CD4-positive, alpha-beta T cell treated with Interleukin-12 subunit alpha and Interleukin-12 subunit beta, for 1 hour (primary cell): Measurements from ENCODE around the gene ACVR1B.

ENCODE experiments used
- DNase-seq: peaks from one replicate; pipeline ENCODE4 v3.0.0-alpha.2; 2020

The ACVR1B gene

GRCh38 chr12:51951199-51951842 is at the start of gene ACVR1B:
Gene ACVR1B, plus strand, starts transcription at chr12:51951699. Its CDS starts 45 bp downstream, at chr12:51951744.
- peak; percentile 93 for DNase-seq

DNA sequence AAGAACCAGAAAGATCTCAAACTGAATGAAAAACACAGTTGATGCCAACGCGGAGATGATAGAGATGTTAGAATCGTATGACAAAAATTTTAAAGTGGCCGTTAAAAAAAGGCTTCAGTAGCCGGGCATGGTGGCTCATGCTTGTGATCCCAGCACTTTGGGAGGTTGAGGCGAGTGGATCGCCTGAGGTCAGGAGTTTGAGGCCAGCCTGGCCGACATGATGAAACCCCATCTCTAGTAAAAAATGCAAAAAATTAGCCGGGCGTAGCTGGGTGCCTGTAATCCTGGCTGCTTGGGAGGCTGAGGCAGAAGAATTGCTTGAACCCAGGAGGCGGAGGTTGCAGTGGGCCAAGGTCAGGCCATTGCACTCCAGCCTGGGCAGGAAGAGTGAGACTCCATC is 49.6 kb upstream of the ACVR1B start:
- DNase-seq: no peak

DNA sequence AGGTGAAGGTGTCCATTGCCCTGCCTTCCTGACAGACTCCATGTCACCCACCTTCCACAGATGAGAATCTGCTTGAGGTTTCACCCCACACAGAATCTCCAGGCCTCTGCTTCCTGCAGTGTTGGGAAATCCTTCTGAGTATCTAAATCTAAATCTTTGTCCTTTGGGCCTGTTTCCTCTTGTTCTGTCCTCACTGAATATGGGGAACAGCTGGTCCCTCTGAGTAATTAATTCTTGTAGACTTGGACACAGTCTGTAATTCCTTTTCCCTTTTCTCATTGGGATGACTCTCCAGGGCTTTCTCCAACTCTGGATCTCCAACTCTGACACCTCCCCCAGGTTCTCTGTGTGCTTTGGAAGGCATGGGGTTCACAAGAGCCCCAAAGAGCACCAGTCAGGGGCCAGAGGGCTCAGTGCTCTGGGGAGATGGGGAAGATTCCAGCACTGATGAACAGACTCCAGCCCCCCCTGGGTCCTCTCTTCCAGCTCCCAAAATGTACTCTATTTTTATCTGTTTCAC is 46.5 kb upstream of the ACVR1B start:
- DNase-seq: no peak

- no peak for DNase-seq
Observed at GRCh38 chr12:51905471-51906429, 45.7 kb upstream of the ACVR1B start.

DNA sequence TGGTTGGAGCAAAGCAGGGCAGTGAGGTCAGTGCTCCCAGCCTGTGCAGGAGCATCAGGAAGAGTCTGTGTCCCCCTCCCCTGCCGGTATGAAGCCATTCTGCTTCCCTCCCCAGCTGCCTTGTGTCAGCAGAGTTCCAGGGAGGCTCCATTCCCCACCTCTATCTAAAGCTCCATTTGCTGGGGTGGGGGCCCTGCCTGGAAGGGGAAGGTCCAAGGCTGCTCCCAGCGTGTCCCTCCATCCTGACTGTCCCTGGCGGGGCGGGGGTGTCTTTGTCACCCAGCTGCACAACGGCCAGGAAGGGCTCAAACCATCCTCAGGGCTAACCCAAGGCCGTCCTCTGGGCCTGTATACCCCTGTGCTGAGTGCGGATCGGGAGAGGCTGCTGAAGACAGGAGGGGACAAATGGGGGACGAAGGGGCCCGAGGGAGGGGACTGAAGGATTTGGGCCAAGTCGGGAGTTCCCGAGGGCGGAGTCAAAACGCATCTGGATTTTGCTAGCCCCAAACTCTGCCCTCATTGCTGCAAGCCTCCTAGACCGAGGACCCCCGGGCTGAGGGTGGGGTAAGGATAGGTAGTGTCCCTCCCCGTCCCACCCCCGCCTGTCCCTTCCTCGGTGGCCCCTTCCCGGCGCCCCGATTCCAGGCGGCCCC is 44.9 kb upstream of the ACVR1B start:
- DNase-seq: no peak

- DNase-seq: no peak
Observed at GRCh38 chr12:51907083-51907855, 44.2 kb upstream of the ACVR1B start, which contains the start of gene ACVRL1. Gene ACVRL1, plus strand, starts transcription at chr12:51907504. Its CDS starts 4,971 bp downstream, at chr12:51912475.

DNA sequence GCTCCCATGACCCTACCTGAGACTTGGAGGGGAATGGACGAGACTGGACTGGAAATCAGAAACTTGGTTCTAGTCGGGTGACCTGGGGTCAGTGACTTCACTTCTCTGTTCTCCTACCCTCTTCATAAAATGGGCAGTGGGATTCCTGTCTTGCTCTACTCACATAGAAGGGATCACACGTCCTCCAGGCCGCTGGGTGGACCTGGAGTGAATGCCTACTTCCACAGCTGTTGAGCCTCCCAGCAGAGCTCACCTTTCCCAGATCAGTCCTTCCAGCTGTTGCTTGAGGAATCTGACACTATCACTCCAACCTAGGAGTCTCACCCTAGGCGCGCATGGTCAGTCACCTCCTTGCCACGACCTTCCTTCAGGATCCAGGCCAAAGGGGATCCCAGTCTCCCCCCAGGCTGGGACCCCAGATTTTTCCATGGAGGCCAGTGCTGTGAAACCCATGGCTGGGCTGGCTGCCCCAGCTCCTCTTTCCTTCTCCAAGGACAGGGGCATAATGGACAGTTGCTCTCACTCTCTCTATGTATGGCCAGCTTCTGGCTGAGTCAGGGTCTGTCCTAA is 43.6 kb upstream of the ACVR1B start:
- DNase-seq: no peak

DNA sequence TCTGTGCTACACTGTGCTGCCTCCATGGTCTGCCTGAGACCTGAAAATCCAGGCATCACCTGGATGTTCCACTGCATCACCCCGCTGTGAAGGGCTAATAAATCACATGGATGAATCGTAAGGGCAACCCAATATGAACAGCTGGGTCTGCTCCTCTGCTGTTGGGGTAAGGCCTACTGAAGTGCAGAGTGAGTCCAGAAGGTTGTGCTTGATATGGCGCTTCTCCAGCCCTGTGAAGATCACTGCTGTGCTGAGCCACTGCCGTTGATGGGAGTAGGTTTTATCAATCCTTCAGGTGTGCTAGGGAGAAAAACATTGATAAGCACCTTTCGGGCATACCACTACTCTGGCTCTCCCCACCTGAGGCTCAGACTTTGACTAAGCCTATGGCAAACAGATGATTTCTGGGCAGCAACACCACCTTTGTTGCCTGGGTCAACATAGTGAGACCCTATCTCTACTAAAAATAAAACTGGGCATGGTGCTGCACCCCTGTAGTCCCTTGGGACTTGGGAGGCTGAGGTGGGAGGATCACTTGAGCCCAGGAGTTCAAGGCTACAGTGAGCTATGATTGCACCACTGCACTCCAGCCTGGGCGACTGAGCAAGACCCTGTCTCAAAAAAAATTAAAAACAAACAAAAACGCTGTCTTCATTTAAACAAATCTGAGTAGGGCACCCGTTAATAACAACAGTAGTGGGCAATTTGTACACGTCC is 42.5 kb upstream of the ACVR1B start:
- no peak for DNase-seq

- DNase-seq: no peak
Observed at GRCh38 chr12:51910168-51910567, 41.3 kb upstream of the ACVR1B start.

GRCh38 chr12:51910691-51911090 is 40.8 kb upstream of the ACVR1B start:
- no peak for DNase-seq

- DNase-seq: no peak
Observed at GRCh38 chr12:51911307-51911706, 40.2 kb upstream of the ACVR1B start.

- DNase-seq: no peak
Observed at GRCh38 chr12:51911788-51912711, 39.4 kb upstream of the ACVR1B start.

DNA sequence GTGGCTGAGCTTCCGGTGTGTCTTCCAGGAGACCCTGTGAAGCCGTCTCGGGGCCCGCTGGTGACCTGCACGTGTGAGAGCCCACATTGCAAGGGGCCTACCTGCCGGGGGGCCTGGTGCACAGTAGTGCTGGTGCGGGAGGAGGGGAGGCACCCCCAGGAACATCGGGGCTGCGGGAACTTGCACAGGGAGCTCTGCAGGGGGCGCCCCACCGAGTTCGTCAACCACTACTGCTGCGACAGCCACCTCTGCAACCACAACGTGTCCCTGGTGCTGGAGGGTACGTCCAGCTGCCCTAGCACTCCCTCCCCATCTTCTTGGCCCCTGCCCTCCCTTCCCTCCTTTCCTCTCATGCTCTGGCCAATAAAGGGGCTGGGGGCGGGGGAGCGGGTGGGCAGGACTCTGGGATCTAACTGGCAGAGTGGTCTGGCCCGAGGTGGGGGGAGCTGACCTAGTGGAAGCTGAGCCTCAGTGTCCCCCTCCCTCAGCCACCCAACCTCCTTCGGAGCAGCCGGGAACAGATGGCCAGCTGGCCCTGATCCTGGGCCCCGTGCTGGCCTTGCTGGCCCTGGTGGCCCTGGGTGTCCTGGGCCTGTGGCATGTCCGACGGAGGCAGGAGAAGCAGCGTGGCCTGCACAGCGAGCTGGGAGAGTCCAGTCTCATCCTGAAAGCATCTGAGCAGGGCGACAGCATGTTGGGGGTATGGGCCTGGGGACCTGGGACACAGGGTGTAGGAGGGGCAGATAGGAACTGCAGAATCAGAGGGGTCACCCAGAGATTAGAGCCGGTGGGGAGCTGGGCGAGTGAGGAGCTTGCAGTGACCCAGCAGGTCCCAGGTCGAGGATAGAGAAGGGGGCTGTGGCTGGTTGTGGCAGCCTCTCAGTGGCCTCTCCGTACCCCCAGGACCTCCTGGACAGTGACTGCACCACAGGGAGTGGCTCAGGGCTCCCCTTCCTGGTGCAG is 38.1 kb upstream of the ACVR1B start:
- no peak for DNase-seq

GRCh38 chr12:51914034-51914923 is 37.2 kb upstream of the ACVR1B start:
- DNase-seq: no peak

- DNase-seq: no peak
Observed at GRCh38 chr12:51915003-51915625, 36.4 kb upstream of the ACVR1B start.

- DNase-seq: no peak
Observed at GRCh38 chr12:51915951-51916350, 35.5 kb upstream of the ACVR1B start.

DNA sequence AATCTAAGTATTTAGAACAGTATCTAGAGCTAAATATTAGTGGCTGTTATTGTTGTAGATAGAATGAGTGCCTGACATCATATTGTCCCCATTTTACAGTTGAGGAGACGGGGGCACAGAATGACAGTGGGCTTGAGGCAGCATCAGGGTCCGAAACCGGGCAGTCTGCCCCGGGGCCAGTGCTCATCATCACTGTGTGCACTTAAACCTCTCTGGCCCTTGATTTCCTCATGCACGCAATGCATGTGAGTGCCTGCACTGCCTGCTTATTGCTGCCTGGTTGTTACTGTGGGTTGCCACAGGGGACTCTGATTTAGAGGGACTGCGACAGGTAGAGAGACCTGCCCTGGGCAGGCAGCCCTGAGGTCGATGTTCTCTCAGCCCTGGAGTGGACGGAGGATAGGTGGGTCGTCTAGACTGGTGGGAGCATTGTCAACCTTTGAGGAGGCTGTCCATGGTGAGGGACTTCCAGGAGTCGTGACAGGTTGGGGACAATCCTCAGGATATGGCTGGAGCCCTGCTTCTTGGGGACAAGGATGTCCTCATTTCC is 34.4 kb upstream of the ACVR1B start:
- no peak for DNase-seq
